HCT116 (cell line): ENCODE data around the gene DHRSX. TPM values are rescaled to one million over a fixed set of nuclear protein-coding genes. Genes with fewer than 3 reads are reported as not detected.

Experiments used
- ATAC-seq: fragments of 200-7000 bp; cut with Tn5 transposase; 2 replicates; pipeline ENCODE4 v1.9.1; 2020; ENCODE audit warnings: mild to moderate bottlenecking, moderate library complexity
- BruUV-seq: library from RNA; stranded (reverse); fragments of 400-500 nt; replicated peaks from 2 replicates; lab custom pipeline; 2021; lab: Mats Ljungman, UMichigan
- CTCF ChIA-PET: fragments of 300-600 bp; sonication (Branson Sonifier 250); formaldehyde crosslinking; loops from one replicate; lab custom pipeline; 2021; ENCODE audit warnings: antibody characterized with exemption; lab: Charles Lee
- POLR2A ChIA-PET: fragments of 300-600, 350-600 bp; sonication (Branson Sonifier 250); formaldehyde crosslinking; loops from one replicate; lab custom pipeline; 2021; ENCODE audit warnings: antibody characterized with exemption; lab: Charles Lee
- RAD21 ChIA-PET, 2 experiments: fragments of 300-600 bp; sonication (Branson Sonifier 250); formaldehyde crosslinking; loops; one replicate each; lab custom pipeline; 2023; ENCODE audit warnings: low total read pairs in 2 of 2; ENCODE audit not compliant: uncharacterized antibody in 2 of 2, unreplicated experiment in 2 of 2, low non-redundant PET in 1 of 2; lab: Charles Lee
- DNase-seq: peaks from one replicate; pipeline ENCODE4 v3.0.0-alpha.2; 2010; ENCODE audit warnings: low read depth, low spot score
- H2AFZ ChIP-seq: fragments of 200-600 bp; shearing (Covaris generic), sonication (generic); 2 replicates; pipeline ENCODE4 v1.6.1; 2017; ENCODE audit warnings: low read depth, mixed run types, mixed read lengths, antibody characterized with exemption, low read length; ENCODE audit not compliant: poor library complexity, severe bottlenecking
- H3K27ac ChIP-seq: 2 replicates; pipeline ENCODE4 v1.5.1; 2012; ENCODE audit warnings: low read depth, low read length
- H3K27me3 ChIP-seq: fragments of 200-600 bp; sonication (generic); 2 replicates; pipeline ENCODE4 v1.6.1; 2016; ENCODE audit warnings: mixed run types, low read length, mixed read lengths; ENCODE audit not compliant: insufficient read depth
- H3K36me3 ChIP-seq, 2 experiments: fragments of 200-500 bp in 1 of 2; fragments of 200-600 bp in 1 of 2; sonication (Bioruptor generic) in 1 of 2; sonication (generic) in 1 of 2; 2 replicates each; pipeline versions ENCODE4 v1.5.1 to v1.6.1; 2014 to 2016; ENCODE audit warnings: low read length in 2 of 2, inconsistent platforms in 1 of 2, mixed read lengths in 1 of 2, mixed run types in 1 of 2; ENCODE audit not compliant: insufficient read depth in 2 of 2, control insufficient read depth in 1 of 2
- H3K4me1 ChIP-seq, 2 experiments: fragments of 200-600 bp in 1 of 2; sonication (generic) in 1 of 2; 2 replicates each; pipeline versions ENCODE4 v1.5.1 to v1.6.1; 2012 to 2017; ENCODE audit warnings: low read length in 2 of 2, inconsistent platforms in 1 of 2, mild to moderate bottlenecking in 1 of 2, mixed read lengths in 1 of 2, mixed run types in 1 of 2, moderate library complexity in 1 of 2; ENCODE audit not compliant: insufficient read depth in 2 of 2, control insufficient read depth in 1 of 2
- H3K4me2 ChIP-seq: fragments of 200-600 bp; sonication (generic); 2 replicates; pipeline ENCODE4 v1.6.1; 2017; ENCODE audit warnings: mixed run types, low read length, mixed read lengths
- H3K4me3 ChIP-seq, 2 experiments: fragments of 200-600 bp in 1 of 2; sonication (generic) in 1 of 2; replicated peaks in 1 of 2; 2 replicates each; pipeline ENCODE4 v1.5.1; 2011 to 2016; ENCODE audit warnings: low read length in 2 of 2, control low read depth in 1 of 2, low read depth in 1 of 2, mild to moderate bottlenecking in 1 of 2, mixed read lengths in 1 of 2, mixed run types in 1 of 2
- H3K79me2 ChIP-seq: fragments of 200-600 bp; sonication (generic); 2 replicates; pipeline ENCODE4 v1.6.1; 2017; ENCODE audit warnings: mild to moderate bottlenecking, mixed run types, low read length, moderate library complexity, mixed read lengths; ENCODE audit not compliant: insufficient read depth
- H3K9ac ChIP-seq: fragments of 200-600 bp; sonication (generic); 2 replicates; pipeline ENCODE4 v1.6.1; 2016; ENCODE audit warnings: low read length, mixed read lengths
- H3K9me2 ChIP-seq: fragments of 200-600 bp; sonication (generic), shearing (Covaris generic); 2 replicates; pipeline ENCODE4 v1.6.1; 2017; ENCODE audit warnings: mixed run types, mild to moderate bottlenecking, moderate library complexity; ENCODE audit not compliant: insufficient read depth
- H3K9me3 ChIP-seq, 2 experiments: fragments of 200-500 bp in 1 of 2; fragments of 200-600 bp in 1 of 2; sonication (Bioruptor generic) in 1 of 2; sonication (generic) in 1 of 2; 2 replicates each; pipeline ENCODE4 v1.6.1; 2014 to 2017; ENCODE audit warnings: low read length in 2 of 2, mixed read lengths in 2 of 2, inconsistent platforms in 1 of 2, low read depth in 1 of 2, mild to moderate bottlenecking in 1 of 2, mixed run types in 1 of 2, moderate library complexity in 1 of 2; ENCODE audit not compliant: control insufficient read depth in 1 of 2, insufficient read depth in 1 of 2
- H4K20me1 ChIP-seq: fragments of 200-600 bp; sonication (generic), shearing (Covaris generic); 2 replicates; pipeline ENCODE4 v1.6.1; 2017; ENCODE audit warnings: mixed run types, mild to moderate bottlenecking, moderate library complexity; ENCODE audit not compliant: insufficient read depth
- CBX3 ChIP-seq: IDR thresholded peaks from 2 replicates; pipeline ENCODE4 v1.6.1; 2012; ENCODE audit warnings: low read depth
- CTCF ChIP-seq, 3 experiments: fragments of 200-600 bp in 1 of 3; sonication (generic) in 1 of 3; IDR thresholded peaks in 2 of 3; conservative IDR thresholded peaks in 1 of 3; 2 replicates each; pipeline ENCODE4 v1.5.1; 2012 to 2017; ENCODE audit warnings: low read depth in 2 of 3, low read length in 2 of 3, antibody characterized with exemption in 1 of 3, borderline replicate concordance in 1 of 3, control low read depth in 1 of 3, mild to moderate bottlenecking in 1 of 3, mixed read lengths in 1 of 3, mixed run types in 1 of 3, moderate library complexity in 1 of 3; ENCODE audit not compliant: insufficient read depth in 1 of 3
- EGR1 ChIP-seq: IDR thresholded peaks from 2 replicates; pipeline ENCODE4 v1.6.1; 2012; ENCODE audit warnings: low read depth
- ELF1 ChIP-seq: IDR thresholded peaks from 2 replicates; pipeline ENCODE4 v1.6.1; 2012; ENCODE audit warnings: low read depth, borderline replicate concordance
- EZH2 ChIP-seq: fragments of 200-600 bp; sonication (generic); IDR thresholded peaks from 2 replicates; pipeline ENCODE4 v1.6.1; 2017; ENCODE audit warnings: antibody characterized with exemption, mixed run types
- EZH2phosphoT487 ChIP-seq: fragments of 200-600 bp; IDR thresholded peaks from 2 replicates; pipeline ENCODE4 v1.6.1; 2018; ENCODE audit warnings: antibody characterized with exemption, borderline replicate concordance
- FOSL1 ChIP-seq: IDR thresholded peaks from 2 replicates; pipeline ENCODE4 v1.6.1; 2012; ENCODE audit warnings: low read depth
- MAX ChIP-seq: IDR thresholded peaks from 2 replicates; pipeline ENCODE4 v1.6.1; 2012
- POLR2A ChIP-seq: IDR thresholded peaks from 2 replicates; pipeline ENCODE4 v1.7.0; 2011; ENCODE audit warnings: borderline replicate concordance; ENCODE audit not compliant: insufficient read depth, insufficient read length; ENCODE audit errors: extremely low read depth
- POLR2AphosphoS5 ChIP-seq: IDR thresholded peaks from 2 replicates; pipeline ENCODE4 v1.6.1; 2011; ENCODE audit warnings: mild to moderate bottlenecking, low read depth, low read length, moderate library complexity
- YY1 ChIP-seq: IDR thresholded peaks from 2 replicates; pipeline ENCODE4 v1.6.1; 2011; ENCODE audit warnings: low read length, low read depth, moderate library complexity, mild to moderate bottlenecking; ENCODE audit not compliant: insufficient replicate concordance; ENCODE audit errors: extremely low read depth
- ZFX ChIP-seq: fragments of 450-650 bp; IDR thresholded peaks from 2 replicates; pipeline ENCODE4 v1.6.1; 2017
- ZNF274 ChIP-seq: fragments of 200-500 bp; sonication (Bioruptor generic); IDR thresholded peaks from 2 replicates; pipeline ENCODE4 v1.6.1; 2014; ENCODE audit warnings: mild to moderate bottlenecking, low read depth, low read length, inconsistent platforms
- intact Hi-C: fragments of 100-400 bp; cut with micrococcal nuclease; formaldehyde crosslinking; loops from 2 replicates; pipeline ENCODE4 v1.10.0; 2022
- total RNA-seq: library from RNA; stranded (reverse); gene quantifications from one replicate; pipeline ENCODE4 v1.2.1, GENCODE V29; 2021; ENCODE audit not compliant: unreplicated experiment
- TF ChIP-seq, protein P1 (sequence below): IDR thresholded peaks from 2 replicates; pipeline ENCODE4 v1.6.1; 2012; ENCODE audit warnings: low read depth
- TF ChIP-seq, protein P2 (sequence below): IDR thresholded peaks from 2 replicates; pipeline ENCODE4 v1.6.1; 2012

DHRSX gene
- total RNA-seq, 1 experiment from 2014 or later, result 11.9 TPM

DNA sequence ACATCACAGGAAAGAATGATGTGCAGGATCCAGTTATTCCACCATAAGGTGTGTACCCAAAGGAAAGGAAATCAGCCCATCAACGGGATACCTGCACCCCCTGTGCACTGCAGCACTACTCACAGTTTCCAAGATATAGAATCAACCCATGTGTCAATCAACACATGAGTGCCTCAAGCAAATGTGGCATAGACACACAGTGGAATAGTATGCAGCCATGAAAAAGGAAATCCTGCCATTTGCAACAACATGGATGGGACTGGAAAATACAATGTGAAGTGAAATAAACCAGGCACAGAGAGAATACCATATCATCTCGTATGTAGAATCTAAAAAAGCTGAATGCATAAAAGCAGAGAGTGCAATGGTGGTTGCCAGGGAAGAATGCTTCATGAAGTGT is 53.3 kb downstream of the DHRSX start (continued):
- TF ChIP-seq, protein P1, sequence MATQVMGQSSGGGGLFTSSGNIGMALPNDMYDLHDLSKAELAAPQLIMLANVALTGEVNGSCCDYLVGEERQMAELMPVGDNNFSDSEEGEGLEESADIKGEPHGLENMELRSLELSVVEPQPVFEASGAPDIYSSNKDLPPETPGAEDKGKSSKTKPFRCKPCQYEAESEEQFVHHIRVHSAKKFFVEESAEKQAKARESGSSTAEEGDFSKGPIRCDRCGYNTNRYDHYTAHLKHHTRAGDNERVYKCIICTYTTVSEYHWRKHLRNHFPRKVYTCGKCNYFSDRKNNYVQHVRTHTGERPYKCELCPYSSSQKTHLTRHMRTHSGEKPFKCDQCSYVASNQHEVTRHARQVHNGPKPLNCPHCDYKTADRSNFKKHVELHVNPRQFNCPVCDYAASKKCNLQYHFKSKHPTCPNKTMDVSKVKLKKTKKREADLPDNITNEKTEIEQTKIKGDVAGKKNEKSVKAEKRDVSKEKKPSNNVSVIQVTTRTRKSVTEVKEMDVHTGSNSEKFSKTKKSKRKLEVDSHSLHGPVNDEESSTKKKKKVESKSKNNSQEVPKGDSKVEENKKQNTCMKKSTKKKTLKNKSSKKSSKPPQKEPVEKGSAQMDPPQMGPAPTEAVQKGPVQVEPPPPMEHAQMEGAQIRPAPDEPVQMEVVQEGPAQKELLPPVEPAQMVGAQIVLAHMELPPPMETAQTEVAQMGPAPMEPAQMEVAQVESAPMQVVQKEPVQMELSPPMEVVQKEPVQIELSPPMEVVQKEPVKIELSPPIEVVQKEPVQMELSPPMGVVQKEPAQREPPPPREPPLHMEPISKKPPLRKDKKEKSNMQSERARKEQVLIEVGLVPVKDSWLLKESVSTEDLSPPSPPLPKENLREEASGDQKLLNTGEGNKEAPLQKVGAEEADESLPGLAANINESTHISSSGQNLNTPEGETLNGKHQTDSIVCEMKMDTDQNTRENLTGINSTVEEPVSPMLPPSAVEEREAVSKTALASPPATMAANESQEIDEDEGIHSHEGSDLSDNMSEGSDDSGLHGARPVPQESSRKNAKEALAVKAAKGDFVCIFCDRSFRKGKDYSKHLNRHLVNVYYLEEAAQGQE, result no peak
- no peak for TF ChIP-seq EZH2

DNA sequence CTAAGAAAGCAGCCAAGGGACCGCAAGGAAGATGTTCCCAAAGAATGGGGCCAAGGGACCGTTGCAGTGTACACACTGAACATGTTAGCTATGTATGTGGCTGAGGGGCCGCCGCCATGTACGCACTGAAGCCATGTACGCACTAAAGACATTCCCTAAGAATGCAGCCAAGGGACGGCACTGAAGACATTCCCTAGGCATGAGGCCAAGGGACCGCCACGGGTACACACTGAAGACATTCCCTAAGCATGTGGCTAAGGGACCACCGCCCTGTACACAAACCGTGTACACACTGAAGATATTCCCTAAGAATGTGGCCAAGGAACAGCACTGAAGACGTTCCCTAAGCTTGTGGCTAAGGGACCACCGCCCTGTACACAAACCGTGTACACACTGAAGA is 54.0 kb downstream of the DHRSX start:
- CTCF ChIA-PET, result no interaction called here
- H3K4me1 ChIP-seq, result peaks cover 7 to 41% of the 10 kb centered on the region in 2 experiments
- H3K27ac ChIP-seq, result peak overlapping the region; percentile 74
- peak overlapping the region; percentile 52 for H3K4me2 ChIP-seq
- DNase-seq, result no peak
- ATAC-seq, result no peak
- H3K27me3 ChIP-seq, result no peaks in the 10 kb centered on the region
- intact Hi-C loops, result loop anchor here (1.0 to 5.0 kb wide), 3 partner anchors 17 to 775 kb away; no protein-coding TSS in a partner anchor
- no peaks in the 10 kb centered on the region for H3K9me2 ChIP-seq
- no peak for TF ChIP-seq POLR2A
- TF ChIP-seq, protein P2, sequence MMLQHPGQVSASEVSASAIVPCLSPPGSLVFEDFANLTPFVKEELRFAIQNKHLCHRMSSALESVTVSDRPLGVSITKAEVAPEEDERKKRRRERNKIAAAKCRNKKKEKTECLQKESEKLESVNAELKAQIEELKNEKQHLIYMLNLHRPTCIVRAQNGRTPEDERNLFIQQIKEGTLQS, result no peak
- TF ChIP-seq, protein P1, result no peak
- no peak for TF ChIP-seq CBX3
- TF ChIP-seq POLR2AphosphoS5, result no peak
- no peak for TF ChIP-seq ELF1
- no peak for TF ChIP-seq ZFX
- no peak for TF ChIP-seq EGR1
- TF ChIP-seq EZH2, result no peak
- TF ChIP-seq FOSL1, result no peak
- TF ChIP-seq ZNF274, result no peak
- TF ChIP-seq EZH2phosphoT487, result no peak
- no peak for TF ChIP-seq MAX
- no peak for TF ChIP-seq YY1
- no peak for TF ChIP-seq CTCF (IDR thresholded peaks at IDR 0.05 in 2 of 3, conservative IDR thresholded peaks at IDR 0.05 in 1 of 3; ENCODE audit: borderline replicate concordance in 1 of 3, insufficient read depth in 1 of 3, low read depth in 2 of 3, low read length in 2 of 3)
- TF ChIP-seq, all 23 proteins: peak for 0
- POLR2A ChIA-PET, result no interaction called here
- H3K36me3 ChIP-seq, result no peaks in the 10 kb centered on the region
- no TSS peak for BruUV-seq
- RAD21 ChIA-PET, result no interaction called here
- H4K20me1 ChIP-seq, result no peaks in the 10 kb centered on the region
- peaks cover 4% of the 10 kb centered on the region; the same call in 1 of the 2 replicates for H3K79me2 ChIP-seq
- H2AFZ ChIP-seq, result no peak overlapping the region
- peak overlapping the region; percentile 28; the same call in 1 of the 2 replicates for H3K9ac ChIP-seq
- 0 out of 4 replicates have a peak overlapping the region, but pooled peaks of 1 of the 2 experiments have one; percentile 19 for H3K4me3 ChIP-seq
- H3K9me3 ChIP-seq, result no peaks in the 10 kb centered on the region
